Measurements from ENCODE around the gene ASGR1. TPM values are rescaled to one million over a fixed set of nuclear protein-coding genes. Genes with fewer than 3 reads are reported as not detected.

The ASGR1 gene
- total RNA-seq, 4 donors from 2014 or later, result 0.21 to 1.5 (median 0.59) TPM; not detected in 1

- no peaks in the 10 kb centered on the region for H3K36me3 ChIP-seq
- DNase-seq (ENCODE audit: low spot score in 2 of 2), result no peak
- TF ChIP-seq EP300 (IDR thresholded peaks at IDR 0.05) (no peak), POLR2A (IDR thresholded peaks at IDR 0.05) (no peak)
- TF ChIP-seq, protein P1, sequence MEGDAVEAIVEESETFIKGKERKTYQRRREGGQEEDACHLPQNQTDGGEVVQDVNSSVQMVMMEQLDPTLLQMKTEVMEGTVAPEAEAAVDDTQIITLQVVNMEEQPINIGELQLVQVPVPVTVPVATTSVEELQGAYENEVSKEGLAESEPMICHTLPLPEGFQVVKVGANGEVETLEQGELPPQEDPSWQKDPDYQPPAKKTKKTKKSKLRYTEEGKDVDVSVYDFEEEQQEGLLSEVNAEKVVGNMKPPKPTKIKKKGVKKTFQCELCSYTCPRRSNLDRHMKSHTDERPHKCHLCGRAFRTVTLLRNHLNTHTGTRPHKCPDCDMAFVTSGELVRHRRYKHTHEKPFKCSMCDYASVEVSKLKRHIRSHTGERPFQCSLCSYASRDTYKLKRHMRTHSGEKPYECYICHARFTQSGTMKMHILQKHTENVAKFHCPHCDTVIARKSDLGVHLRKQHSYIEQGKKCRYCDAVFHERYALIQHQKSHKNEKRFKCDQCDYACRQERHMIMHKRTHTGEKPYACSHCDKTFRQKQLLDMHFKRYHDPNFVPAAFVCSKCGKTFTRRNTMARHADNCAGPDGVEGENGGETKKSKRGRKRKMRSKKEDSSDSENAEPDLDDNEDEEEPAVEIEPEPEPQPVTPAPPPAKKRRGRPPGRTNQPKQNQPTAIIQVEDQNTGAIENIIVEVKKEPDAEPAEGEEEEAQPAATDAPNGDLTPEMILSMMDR (IDR thresholded peaks at IDR 0.05), result no peak
- H3K27me3 ChIP-seq, result peaks cover 0 to 64% of the 10 kb centered on the region in 2 donors
- WGBS, 2 donors, result 34 to 37% methylated on average over 13 of the region's 13 CpGs
- H3K4me3 ChIP-seq, result no peak overlapping the region
- no peaks in the 10 kb centered on the region for H3K9me3 ChIP-seq
- H3K27ac ChIP-seq, result no peak overlapping the region
- peaks cover 0 to 24% (median 2%) of the 10 kb centered on the region in 4 donors for H3K4me1 ChIP-seq
These were observed 41.8 kb downstream of the ASGR1 start for GRCh38 chr17:7137171-7137943.

- peaks cover 0 to 24% (median 2%) of the 10 kb centered on the region in 4 donors for H3K4me1 ChIP-seq
- peak; percentile 75 to 90 for DNase-seq (ENCODE audit: low spot score in 2 of 2)
- no peak for TF ChIP-seq EP300 (IDR thresholded peaks at IDR 0.05)
- TF ChIP-seq, protein P1 (IDR thresholded peaks at IDR 0.05), result peak; percentile 77 to 87 (median 80)
- H3K9me3 ChIP-seq, result no peaks in the 10 kb centered on the region
- H3K4me3 ChIP-seq, result peak overlapping the region in 1 of 4 donors; percentile 2
- H3K36me3 ChIP-seq, result no peaks in the 10 kb centered on the region
- WGBS, 2 donors, result 23 to 29% methylated on average over 9 of the region's 9 CpGs
- peaks cover 0 to 70% of the 10 kb centered on the region in 2 donors for H3K27me3 ChIP-seq
- H3K27ac ChIP-seq, result no peak overlapping the region
These were observed 42.8 kb downstream of the ASGR1 start for GRCh38 chr17:7136266-7136877.

GRCh38 chr17:7133916-7134315 lies 45.3 kb downstream of the ASGR1 start:
- Histone ChIP-seq H3K36me3 (no peaks in the 10 kb centered on the region), H3K27me3 (peaks cover 0 to 74% of the 10 kb centered on the region in 2 donors), H3K9me3 (no peaks in the 10 kb centered on the region), H3K4me3 (no peak overlapping the region), H3K4me1 (peaks cover 0 to 24% (median 2%) of the 10 kb centered on the region in 4 donors), H3K27ac (no peak overlapping the region)
- DNase-seq (ENCODE audit: low spot score in 2 of 2), result no peak
- 62 to 68% methylated on average over 20 of the region's 20 CpGs for WGBS, 2 donors
- TF ChIP-seq EP300 (IDR thresholded peaks at IDR 0.05) (no peak), POLR2A (IDR thresholded peaks at IDR 0.05) (no peak)
- TF ChIP-seq, protein P1 (IDR thresholded peaks at IDR 0.05), result no peak

DNA sequence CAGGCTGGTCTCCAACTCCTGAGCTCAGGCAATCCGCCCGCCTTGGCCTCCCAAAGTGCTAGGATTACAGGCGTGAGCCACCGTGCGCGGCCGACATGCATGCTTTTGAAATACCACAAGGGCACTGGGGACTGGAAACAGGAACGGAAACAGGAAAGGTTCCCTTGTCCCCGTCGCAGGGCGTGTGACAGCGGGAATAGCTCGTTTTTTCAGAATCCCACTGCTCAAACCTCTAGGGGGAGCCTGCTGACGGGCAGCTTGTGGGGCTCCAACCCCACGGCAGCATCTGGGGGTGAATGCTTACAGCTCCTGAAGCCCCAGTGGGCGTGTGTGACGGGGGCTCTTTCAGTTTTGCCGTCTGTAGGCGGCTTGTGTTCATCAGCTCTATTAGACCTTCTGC lies 45.7 kb downstream of the ASGR1 start:
- H3K9me3 ChIP-seq, result no peaks in the 10 kb centered on the region
- H3K27ac ChIP-seq, result no peak overlapping the region
- H3K4me1 ChIP-seq, result peaks cover 0 to 24% (median 2%) of the 10 kb centered on the region in 4 donors
- H3K27me3 ChIP-seq, result peaks cover 0 to 71% of the 10 kb centered on the region in 2 donors
- H3K36me3 ChIP-seq, result no peaks in the 10 kb centered on the region
- no peak overlapping the region for H3K4me3 ChIP-seq
- TF ChIP-seq POLR2A (IDR thresholded peaks at IDR 0.05) (no peak), EP300 (IDR thresholded peaks at IDR 0.05) (peak in 1 of 2 donors; percentile 26)
- TF ChIP-seq, protein P1 (IDR thresholded peaks at IDR 0.05), result peak in 3 of 5 experiments; percentile 11 to 14 (median 13)
- no peak for DNase-seq (ENCODE audit: low spot score in 2 of 2)
- WGBS, 2 donors, result 18 to 21% methylated on average over 14 to 19 of the region's 19 CpGs
